Activated CD8-positive, alpha-beta T cell treated with anti-CD3 and anti-CD28 coated beads, Interleukin-2, amount 10 ng/mL, durations not matched to agents 7 days and 5 days (primary cell): ENCODE measurements around the gene SIX4. TPM values are rescaled to one million over a fixed set of nuclear protein-coding genes. Genes with fewer than 3 reads are reported as not detected.

Experiments used
- ATAC-seq: fragments of 150-1000 bp; cut with Tn5 transposase; one replicate; pipeline ENCODE4 v1.10.0; 2021; ENCODE audit warnings: moderate library complexity
- CTCF ChIA-PET: fragments of 350-600 bp; sonication (Branson Sonifier 250); formaldehyde crosslinking; loops from one replicate; lab custom pipeline; 2021; ENCODE audit warnings: antibody characterized with exemption; lab: Charles Lee
- POLR2A ChIA-PET: fragments of 350-600 bp; sonication (Branson Sonifier 250); formaldehyde crosslinking; loops from one replicate; lab custom pipeline; 2021; ENCODE audit warnings: antibody characterized with exemption; lab: Charles Lee
- DNase-seq: peaks from one replicate; pipeline ENCODE4 v3.0.0-alpha.2; 2020
- H3K27ac Mint-ChIP-seq: one replicate; pipeline ENCODE4 v1.8.0; 2021; ENCODE audit warnings: mild to moderate bottlenecking, mixed read lengths
- H3K27me3 Mint-ChIP-seq: one replicate; pipeline ENCODE4 v1.8.0; 2021; ENCODE audit warnings: low read depth, mixed read lengths
- H3K36me3 Mint-ChIP-seq: one replicate; pipeline ENCODE4 v1.8.0; 2021; ENCODE audit warnings: low read depth, mixed read lengths
- H3K4me1 Mint-ChIP-seq: one replicate; pipeline ENCODE4 v1.8.0; 2021; ENCODE audit warnings: low read depth, mixed read lengths
- H3K4me3 Mint-ChIP-seq: one replicate; pipeline ENCODE4 v1.8.0; 2021; ENCODE audit warnings: mild to moderate bottlenecking, mixed read lengths
- H3K9me3 Mint-ChIP-seq: one replicate; pipeline ENCODE4 v1.8.0; 2022; ENCODE audit warnings: mixed read lengths; ENCODE audit not compliant: insufficient read depth
- total RNA-seq, 2 experiments: library from RNA; stranded (reverse); gene quantifications; one replicate each; pipeline ENCODE4 v1.2.3, GENCODE V29; 2021

SIX4 gene
- under 1 TPM in 1 of 2 experiments, not detected in 1; 0.10 TPM for total RNA-seq

GRCh38 chr14:60723907-60724618 lies at the start of gene SIX4:
TSS of gene SIX4 (minus strand) at chr14:60724351. CDS start at chr14:60724074, 277 bp downstream.
- DNase-seq: no peak
- Mint-ChIP-seq H3K27ac (no peak within 1 kb of the TSS), H3K4me3 (peak within 1 kb of the TSS; percentile 80), H3K36me3 (no peaks in the 10 kb centered on the region), H3K9me3 (no peaks in the 10 kb centered on the region), H3K4me1 (peaks cover 32% of the 10 kb centered on the region), H3K27me3 (peaks cover 76% of the 10 kb centered on the region)
- peak; percentile 19 for ATAC-seq
- ChIA-PET POLR2A (no interaction called here), CTCF (interaction anchor here (1.3 kb wide), 1 partner anchor 529 kb away, joined by 3 read pairs; no protein-coding TSS in a partner anchor)

GRCh38 chr14:60773558-60773957 lies 49.4 kb upstream of the SIX4 start:
- DNase-seq: no peak
- ChIA-PET POLR2A (no interaction called here), CTCF (no interaction called here)
- Mint-ChIP-seq H3K27ac (no peak overlapping the region), H3K27me3 (no peaks in the 10 kb centered on the region), H3K4me3 (no peak overlapping the region), H3K4me1 (peaks cover 6% of the 10 kb centered on the region), H3K9me3 (no peaks in the 10 kb centered on the region), H3K36me3 (peaks cover 2% of the 10 kb centered on the region)
- no peak for ATAC-seq

- ChIA-PET POLR2A (no interaction called here), CTCF (no interaction called here)
- Mint-ChIP-seq H3K36me3 (peaks cover 4% of the 10 kb centered on the region), H3K4me3 (no peak overlapping the region), H3K9me3 (no peaks in the 10 kb centered on the region), H3K27me3 (no peaks in the 10 kb centered on the region), H3K4me1 (peaks cover 10% of the 10 kb centered on the region), H3K27ac (no peak overlapping the region)
- DNase-seq: no peak
- ATAC-seq: no peak
Observed at GRCh38 chr14:60771117-60771516, 47.0 kb upstream of the SIX4 start.

- ATAC-seq: no peak
- Mint-ChIP-seq H3K36me3 (peaks cover 4% of the 10 kb centered on the region), H3K4me3 (no peak overlapping the region), H3K27me3 (no peaks in the 10 kb centered on the region), H3K27ac (no peak overlapping the region), H3K4me1 (peaks cover 10% of the 10 kb centered on the region), H3K9me3 (no peaks in the 10 kb centered on the region)
- CTCF ChIA-PET: no interaction called here
- POLR2A ChIA-PET: no interaction called here
- DNase-seq: no peak
Observed at GRCh38 chr14:60768602-60769001, 44.5 kb upstream of the SIX4 start.

GRCh38 chr14:60760644-60761364 lies 36.7 kb upstream of the SIX4 start:
- Mint-ChIP-seq H3K27ac (no peak overlapping the region), H3K36me3 (peaks cover 20% of the 10 kb centered on the region), H3K27me3 (peaks cover 3% of the 10 kb centered on the region), H3K4me3 (no peak overlapping the region), H3K9me3 (no peaks in the 10 kb centered on the region), H3K4me1 (peaks cover 50% of the 10 kb centered on the region)
- no peak for ATAC-seq
- POLR2A ChIA-PET: no interaction called here
- CTCF ChIA-PET: no interaction called here
- no peak for DNase-seq

- Mint-ChIP-seq H3K36me3 (peaks cover 24% of the 10 kb centered on the region), H3K27me3 (peaks cover 3% of the 10 kb centered on the region), H3K4me3 (no peak overlapping the region), H3K4me1 (peaks cover 56% of the 10 kb centered on the region), H3K27ac (no peak overlapping the region), H3K9me3 (no peaks in the 10 kb centered on the region)
- CTCF ChIA-PET: no interaction called here
- POLR2A ChIA-PET: interaction anchor here (0.7 kb wide), 1 partner anchor 221 kb away, joined by 3 read pairs; the partner anchor contains the start of gene SLC38A6
- no peak for DNase-seq
- ATAC-seq: no peak
Observed at GRCh38 chr14:60760209-60760608, 36.1 kb upstream of the SIX4 start.

- Mint-ChIP-seq H3K4me1 (peaks cover 68% of the 10 kb centered on the region), H3K9me3 (no peaks in the 10 kb centered on the region), H3K27ac (peak overlapping the region; percentile 48), H3K36me3 (peaks cover 27% of the 10 kb centered on the region), H3K27me3 (peaks cover 3% of the 10 kb centered on the region), H3K4me3 (peak overlapping the region; percentile 29)
- CTCF ChIA-PET: no interaction called here
- ATAC-seq (no peak), DNase-seq (no peak)
- POLR2A ChIA-PET: no interaction called here
Observed at GRCh38 chr14:60758885-60759284, 34.7 kb upstream of the SIX4 start.

GRCh38 chr14:60757567-60758002 lies 33.4 kb upstream of the SIX4 start:
- ChIA-PET POLR2A (no interaction called here), CTCF (no interaction called here)
- Mint-ChIP-seq H3K4me1 (peaks cover 80% of the 10 kb centered on the region), H3K36me3 (peaks cover 32% of the 10 kb centered on the region), H3K4me3 (peak overlapping the region; percentile 16), H3K27ac (no peak overlapping the region), H3K9me3 (no peaks in the 10 kb centered on the region), H3K27me3 (peaks cover 3% of the 10 kb centered on the region)
- no peak for DNase-seq
- no peak for ATAC-seq

- H3K27ac Mint-ChIP-seq: no peak overlapping the region
- ATAC-seq (no peak), DNase-seq (no peak)
- no peaks in the 10 kb centered on the region for H3K9me3 Mint-ChIP-seq
- POLR2A ChIA-PET: interaction anchor here (0.7 kb wide), 1 partner anchor 212 kb away, joined by 3 read pairs; no protein-coding TSS in a partner anchor
- no peak overlapping the region for H3K4me3 Mint-ChIP-seq
- peaks cover 3% of the 10 kb centered on the region for H3K27me3 Mint-ChIP-seq
- H3K4me1 Mint-ChIP-seq: peaks cover 85% of the 10 kb centered on the region
- CTCF ChIA-PET: no interaction called here
- H3K36me3 Mint-ChIP-seq: peaks cover 34% of the 10 kb centered on the region
Observed at GRCh38 chr14:60756847-60757246, 32.7 kb upstream of the SIX4 start.

- CTCF ChIA-PET: interaction anchor here (1.1 to 1.2 kb wide), 2 partner anchors 10 to 12 kb away, joined by 3 read pairs; no protein-coding TSS in a partner anchor
- Mint-ChIP-seq H3K27me3 (no peaks in the 10 kb centered on the region), H3K4me3 (peak overlapping the region; percentile 70), H3K9me3 (no peaks in the 10 kb centered on the region), H3K4me1 (peaks cover 63% of the 10 kb centered on the region), H3K36me3 (peaks cover 20% of the 10 kb centered on the region), H3K27ac (peak overlapping the region; percentile 93)
- ATAC-seq (peak; percentile 93), DNase-seq (peak; percentile 86)
- POLR2A ChIA-PET: interaction anchor here (0.6 to 2.0 kb wide), 5 partner anchors 19 to 579 kb away, joined by 3 to 8 read pairs (median 3); partner anchors contain the start of genes MNAT1, SLC38A6 and TRMT5
Observed at GRCh38 chr14:60753264-60754119, 29.3 kb upstream of the SIX4 start.

GRCh38 chr14:60744566-60744965 lies 20.4 kb upstream of the SIX4 start:
- H3K27me3 Mint-ChIP-seq: no peaks in the 10 kb centered on the region
- no peak overlapping the region for H3K27ac Mint-ChIP-seq
- no peaks in the 10 kb centered on the region for H3K9me3 Mint-ChIP-seq
- ATAC-seq: no peak
- peaks cover 15% of the 10 kb centered on the region for H3K36me3 Mint-ChIP-seq
- DNase-seq: no peak
- H3K4me1 Mint-ChIP-seq: no peaks in the 10 kb centered on the region
- CTCF ChIA-PET: no interaction called here
- no peak overlapping the region for H3K4me3 Mint-ChIP-seq
- POLR2A ChIA-PET: no interaction called here
